Keratinocyte (primary cell): Measurements from ENCODE around the gene PLCXD1. TPM values are rescaled to one million over a fixed set of nuclear protein-coding genes. Genes with fewer than 3 reads are reported as not detected.

Experiments used
- DNase-seq: peaks from one replicate; pipeline ENCODE4 v3.0.0-alpha.2; 2011; ENCODE audit warnings: low read depth, missing footprints, low spot score
- FAIRE-seq: peaks from 2 replicates; lab custom pipeline; 2011; peaks lifted over from hg19 to GRCh38; lab: Jason Lieb, UNC
- H2AFZ ChIP-seq: 2 replicates; pipeline ENCODE4 v1.6.0; 2012; ENCODE audit warnings: low read length, control low read depth, inconsistent platforms; ENCODE audit not compliant: control insufficient read depth
- H3K27ac ChIP-seq: 2 replicates; pipeline ENCODE4 v1.5.1; 2011; ENCODE audit warnings: low read length; ENCODE audit not compliant: control insufficient read depth, insufficient read depth
- H3K27me3 ChIP-seq: 3 replicates; pipeline ENCODE4 v1.6.0; 2011; ENCODE audit warnings: low read length; ENCODE audit not compliant: control insufficient read depth, insufficient read depth; ENCODE audit errors: extremely low read depth
- H3K36me3 ChIP-seq, 2 experiments: 2 replicates in 1 of 2; 3 replicates in 1 of 2; pipeline ENCODE4 v1.5.1; 2011; ENCODE audit warnings: low read length in 2 of 2, mild to moderate bottlenecking in 1 of 2; ENCODE audit not compliant: control insufficient read depth in 2 of 2, insufficient read depth in 2 of 2; ENCODE audit errors: extremely low read depth in 1 of 2
- H3K4me1 ChIP-seq: 3 replicates; pipeline ENCODE4 v1.5.1; 2011; ENCODE audit warnings: low read length; ENCODE audit not compliant: control insufficient read depth, insufficient read depth; ENCODE audit errors: extremely low read depth
- H3K4me2 ChIP-seq: 3 replicates; pipeline ENCODE4 v1.6.0; 2011; ENCODE audit warnings: low read depth, low read length; ENCODE audit not compliant: control insufficient read depth, insufficient read depth; ENCODE audit errors: extremely low read depth
- H3K4me3 ChIP-seq, 3 experiments: fragments of 200-600 bp in 1 of 3; sonication (generic) in 1 of 3; 2 replicates in 2 of 3; 3 replicates in 1 of 3; pipeline ENCODE4 v1.5.1; 2011 to 2016; ENCODE audit warnings: low read length in 3 of 3, mild to moderate bottlenecking in 3 of 3, control low read depth in 2 of 3, inconsistent platforms in 1 of 3, low read depth in 1 of 3, mixed read lengths in 1 of 3, mixed run types in 1 of 3, moderate library complexity in 1 of 3; ENCODE audit not compliant: control insufficient read depth in 2 of 3, insufficient read depth in 2 of 3; ENCODE audit errors: extremely low read depth in 1 of 3
- H3K79me2 ChIP-seq: 2 replicates; pipeline ENCODE4 v1.6.0; 2012; ENCODE audit warnings: low read length; ENCODE audit not compliant: control insufficient read depth, insufficient read depth
- H3K9ac ChIP-seq: 3 replicates; pipeline ENCODE4 v1.6.0; 2011; ENCODE audit warnings: low read length; ENCODE audit not compliant: control insufficient read depth, insufficient read depth; ENCODE audit errors: extremely low read depth
- H3K9me1 ChIP-seq: 3 replicates; pipeline ENCODE4 v1.6.0; 2011; ENCODE audit warnings: low read length; ENCODE audit not compliant: control insufficient read depth, insufficient read depth; ENCODE audit errors: extremely low read depth
- H3K9me3 ChIP-seq: 2 replicates; pipeline ENCODE4 v1.5.1; 2012; ENCODE audit warnings: low read depth, low read length; ENCODE audit not compliant: control insufficient read depth
- H4K20me1 ChIP-seq: 3 replicates; pipeline ENCODE4 v1.6.0; 2011; ENCODE audit warnings: low read length; ENCODE audit not compliant: control insufficient read depth, insufficient read depth; ENCODE audit errors: extremely low read depth
- EZH2 ChIP-seq: IDR thresholded peaks from one replicate; pipeline ENCODE4 v1.6.1; 2012; ENCODE audit warnings: inconsistent platforms, mild to moderate bottlenecking, low read length, moderate library complexity
- dilution Hi-C: fragments of 300-500 bp; cut with MboI; formaldehyde crosslinking; loops from one replicate; pipeline ENCODE4 v1.7.0; 2020; ENCODE audit warnings: low sequenced_read_pairs; ENCODE audit not compliant: extremely low pct_ligation_motif_present
- polyA plus RNA-seq, 5 experiments: library from polyadenylated mRNA; depleted of rRNA in 3 of 5; stranded (reverse) in 3 of 5; stranded (forward) in 1 of 5; unstranded in 1 of 5; fragments of >200 nt; gene quantifications; 1 replicate in 1 of 5; 2 replicates in 3 of 5; 3 replicates in 1 of 5; pipeline versions ENCODE4 v1.2.1 to v1.2.3, GENCODE V29; 2011 to 2012; ENCODE audit warnings: missing spikeins in 2 of 5, low read depth in 1 of 5, low replicate concordance in 1 of 5
- TF ChIP-seq, protein P1 (sequence below), 3 experiments: IDR thresholded peaks in 1 of 3; conservative IDR thresholded peaks in 1 of 3; optimal IDR thresholded peaks in 1 of 3; 2 replicates in 2 of 3; 3 replicates in 1 of 3; pipeline versions ENCODE3 to v1.5.1; 2011; ENCODE audit warnings: low read length in 3 of 3, mild to moderate bottlenecking in 3 of 3, moderate library complexity in 2 of 3, control low read depth in 1 of 3, inconsistent platforms in 1 of 3; ENCODE audit not compliant: insufficient read depth in 2 of 3; ENCODE audit errors: extremely low read depth in 1 of 3

PLCXD1 gene
- polyA plus RNA-seq, 1 donor (not counting 4 experiments of a cell fraction or from before 2014, with no cell fraction given): 6.3 TPM

DNA sequence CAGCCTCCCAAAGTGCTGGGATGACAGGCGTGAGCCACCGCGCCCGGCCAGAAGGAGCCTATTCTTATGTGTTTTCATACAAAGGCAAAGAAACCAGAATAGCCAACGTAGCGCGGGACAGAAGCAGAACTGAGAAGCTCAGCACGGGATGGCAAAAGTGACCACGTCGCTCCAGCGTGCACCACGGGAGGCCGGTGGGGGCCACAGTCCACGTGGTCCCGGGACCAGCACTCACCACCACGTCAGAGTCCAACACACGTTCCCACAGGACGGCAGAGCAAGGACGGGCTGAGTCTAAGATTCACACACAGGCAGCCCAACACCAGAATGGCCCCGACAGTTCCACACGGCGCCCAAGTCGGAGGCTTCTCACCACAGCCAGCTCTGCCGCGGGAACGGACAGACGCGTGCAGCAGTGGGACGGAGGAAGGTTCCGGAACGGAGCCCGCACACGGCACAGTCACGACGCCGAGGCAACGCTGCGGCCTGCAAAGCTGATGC, 56.2 kb downstream of the PLCXD1 start:
- peaks cover 0 to 2% of the 10 kb centered on the region in 2 experiments for H3K36me3 ChIP-seq
- no peaks in the 10 kb centered on the region for H3K9me1 ChIP-seq
- H3K4me2 ChIP-seq: no peak overlapping the region
- H3K9me3 ChIP-seq: peaks cover 2% of the 10 kb centered on the region
- H3K27me3 ChIP-seq: no peaks in the 10 kb centered on the region
- H2AFZ ChIP-seq: no peak overlapping the region
- DNase-seq: no peak
- no peak overlapping the region for H3K27ac ChIP-seq
- dilution Hi-C loops: no loop called here
- TF ChIP-seq, protein P1, sequence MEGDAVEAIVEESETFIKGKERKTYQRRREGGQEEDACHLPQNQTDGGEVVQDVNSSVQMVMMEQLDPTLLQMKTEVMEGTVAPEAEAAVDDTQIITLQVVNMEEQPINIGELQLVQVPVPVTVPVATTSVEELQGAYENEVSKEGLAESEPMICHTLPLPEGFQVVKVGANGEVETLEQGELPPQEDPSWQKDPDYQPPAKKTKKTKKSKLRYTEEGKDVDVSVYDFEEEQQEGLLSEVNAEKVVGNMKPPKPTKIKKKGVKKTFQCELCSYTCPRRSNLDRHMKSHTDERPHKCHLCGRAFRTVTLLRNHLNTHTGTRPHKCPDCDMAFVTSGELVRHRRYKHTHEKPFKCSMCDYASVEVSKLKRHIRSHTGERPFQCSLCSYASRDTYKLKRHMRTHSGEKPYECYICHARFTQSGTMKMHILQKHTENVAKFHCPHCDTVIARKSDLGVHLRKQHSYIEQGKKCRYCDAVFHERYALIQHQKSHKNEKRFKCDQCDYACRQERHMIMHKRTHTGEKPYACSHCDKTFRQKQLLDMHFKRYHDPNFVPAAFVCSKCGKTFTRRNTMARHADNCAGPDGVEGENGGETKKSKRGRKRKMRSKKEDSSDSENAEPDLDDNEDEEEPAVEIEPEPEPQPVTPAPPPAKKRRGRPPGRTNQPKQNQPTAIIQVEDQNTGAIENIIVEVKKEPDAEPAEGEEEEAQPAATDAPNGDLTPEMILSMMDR (optimal IDR thresholded peaks at IDR 0.05 in 1 of 3, IDR thresholded peaks at IDR 0.05 in 1 of 3, conservative IDR thresholded peaks at IDR 0.05 in 1 of 3; ENCODE audit: extremely low read depth in 1 of 3, insufficient read depth in 2 of 3, low read length in 3 of 3): no peak
- no peak for TF ChIP-seq EZH2
- no peaks in the 10 kb centered on the region for H3K79me2 ChIP-seq
- H3K4me3 ChIP-seq: no peak overlapping the region
- no peak for FAIRE-seq
- H3K4me1 ChIP-seq: no peaks in the 10 kb centered on the region
- H4K20me1 ChIP-seq: no peaks in the 10 kb centered on the region
- H3K9ac ChIP-seq: no peak overlapping the region

DNA sequence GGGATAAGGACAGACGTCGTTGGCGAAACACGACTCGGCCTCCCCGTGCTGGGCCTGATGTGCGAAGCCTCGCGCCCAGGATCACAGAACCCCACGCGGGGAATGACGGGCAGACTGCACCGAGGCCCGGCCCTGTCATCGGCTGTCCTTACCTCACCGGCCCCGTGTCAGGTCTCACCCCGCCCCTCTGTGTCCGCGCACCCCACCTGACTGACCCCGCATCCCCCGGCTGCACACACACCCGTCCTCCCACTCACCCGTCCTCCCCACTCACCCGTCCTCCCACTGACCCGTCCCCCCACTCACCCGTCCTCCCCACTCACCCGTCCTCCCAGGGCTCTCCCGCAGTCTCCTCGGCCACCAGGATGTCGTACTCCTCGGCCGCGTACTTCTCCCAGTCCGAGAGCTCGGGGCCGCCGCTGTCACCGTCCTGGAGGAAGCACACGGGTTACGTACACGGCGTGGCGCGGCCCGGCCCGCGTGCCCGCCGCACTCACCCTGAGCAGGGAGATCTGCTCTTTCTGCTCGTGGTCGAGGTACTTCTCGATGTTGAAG, 57.2 kb downstream of the PLCXD1 start:
- no peak overlapping the region for H3K4me2 ChIP-seq
- H3K4me3 ChIP-seq: no peak overlapping the region
- DNase-seq: no peak
- dilution Hi-C loops: no loop called here
- no peak for FAIRE-seq
- peaks cover 0 to under 1% of the 10 kb centered on the region in 2 experiments for H3K36me3 ChIP-seq
- no peaks in the 10 kb centered on the region for H4K20me1 ChIP-seq
- no peaks in the 10 kb centered on the region for H3K27me3 ChIP-seq
- H3K4me1 ChIP-seq: no peaks in the 10 kb centered on the region
- H3K79me2 ChIP-seq: no peaks in the 10 kb centered on the region
- H3K27ac ChIP-seq: no peak overlapping the region
- H3K9ac ChIP-seq: no peak overlapping the region
- TF ChIP-seq EZH2: no peak
- TF ChIP-seq, protein P1 (optimal IDR thresholded peaks at IDR 0.05 in 1 of 3, IDR thresholded peaks at IDR 0.05 in 1 of 3, conservative IDR thresholded peaks at IDR 0.05 in 1 of 3; ENCODE audit: extremely low read depth in 1 of 3, insufficient read depth in 2 of 3, low read length in 3 of 3): no peak
- H2AFZ ChIP-seq: no peak overlapping the region
- H3K9me3 ChIP-seq: peaks cover 2% of the 10 kb centered on the region
- no peaks in the 10 kb centered on the region for H3K9me1 ChIP-seq
